GM12878 (cell line): ENCODE measurements around the gene HCN3. TPM values are rescaled to one million over a fixed set of nuclear protein-coding genes. Genes with fewer than 3 reads are reported as not detected.

Experiments
- ATAC-seq: fragments of 200-7000 bp; cut with Tn5 transposase; 3 replicates; pipeline ENCODE4 v1.9.1; 2020; ENCODE audit warnings: mild to moderate bottlenecking, moderate library complexity
- BruUV-seq: library from RNA; stranded (reverse); fragments of 400-500 nt; replicated peaks from 2 replicates; lab custom pipeline; 2021; lab: Mats Ljungman, UMichigan
- CTCF ChIA-PET: fragments of 300-600 bp; sonication (Branson Sonifier 250); formaldehyde crosslinking; extraction: SDS; loops from one replicate; lab custom pipeline; 2021; ENCODE audit warnings: inconsistent platforms; lab: Yijun Ruan, JAX
- POLR2A ChIA-PET: fragments of 350-600 bp; formaldehyde crosslinking; extraction: SDS; loops from one replicate; lab custom pipeline; 2021; ENCODE audit warnings: inconsistent platforms; lab: Charles Lee
- RAD21 ChIA-PET: fragments of 300-600 bp; sonication (Branson Sonifier 250); formaldehyde crosslinking; loops from one replicate; lab custom pipeline; 2023; ENCODE audit warnings: antibody characterized with exemption; ENCODE audit not compliant: unreplicated experiment; lab: Charles Lee
- SMC1A ChIA-PET: fragments of 300-600 bp; sonication (Branson Sonifier 250); formaldehyde crosslinking; loops from one replicate; lab custom pipeline; 2023; ENCODE audit not compliant: unreplicated experiment, uncharacterized antibody; lab: Charles Lee
- DNase-seq: peaks from one replicate; pipeline ENCODE4 v3.0.0-alpha.2; 2011; ENCODE audit warnings: low read depth, low spot score
- FAIRE-seq: peaks from 3 replicates; lab custom pipeline; 2011; peaks lifted over from hg19 to GRCh38; lab: Jason Lieb, UNC
- H2AFZ ChIP-seq: 2 replicates; pipeline ENCODE4 v1.6.0; 2011; ENCODE audit warnings: low read depth, low read length, control low read depth; ENCODE audit not compliant: control insufficient read depth
- H3K27ac ChIP-seq: 2 replicates; pipeline ENCODE4 v1.5.1; 2011; ENCODE audit warnings: control low read depth; ENCODE audit not compliant: control insufficient read depth, insufficient read depth
- H3K27me3 ChIP-seq, 2 experiments: replicated peaks in 1 of 2; 2 replicates each; pipeline versions ENCODE4 v1.6.0 to v1.6.1; 2011; ENCODE audit warnings: low read length in 1 of 2; ENCODE audit not compliant: control insufficient read depth in 2 of 2, insufficient read depth in 2 of 2
- H3K36me3 ChIP-seq, 2 experiments: 2 replicates each; pipeline ENCODE4 v1.5.1; 2011; ENCODE audit warnings: low read length in 1 of 2; ENCODE audit not compliant: control insufficient read depth in 2 of 2, insufficient read depth in 2 of 2
- H3K4me1 ChIP-seq: 2 replicates; pipeline ENCODE4 v1.6.1; 2011; ENCODE audit warnings: mild to moderate bottlenecking, low read length, moderate library complexity, mixed read lengths; ENCODE audit not compliant: control insufficient read depth, insufficient read depth
- H3K4me2 ChIP-seq: 2 replicates; pipeline ENCODE4 v1.6.0; 2011; ENCODE audit warnings: control low read depth; ENCODE audit not compliant: control insufficient read depth, insufficient read depth
- H3K4me3 ChIP-seq: fragments of 200-600 bp; sonication (generic); 2 replicates; pipeline ENCODE4 v1.5.1; 2016
- H3K79me2 ChIP-seq: 2 replicates; pipeline ENCODE4 v1.6.0; 2011; ENCODE audit warnings: low read length; ENCODE audit not compliant: control insufficient read depth, insufficient read depth
- H3K9ac ChIP-seq: 2 replicates; pipeline ENCODE4 v1.8.0; 2011; ENCODE audit warnings: low read length, control low read depth, mixed read lengths; ENCODE audit not compliant: control insufficient read depth, insufficient read depth
- H3K9me3 ChIP-seq: replicated peaks from 3 replicates; pipeline ENCODE4 v1.5.1; 2011; ENCODE audit warnings: mild to moderate bottlenecking, low read length; ENCODE audit not compliant: control insufficient read depth, insufficient read depth
- H4K20me1 ChIP-seq: 2 replicates; pipeline ENCODE4 v1.6.0; 2011; ENCODE audit not compliant: control insufficient read depth, insufficient read depth
- BHLHE40 ChIP-seq, 2 experiments: fragments of 450-650 bp in 1 of 2; IDR thresholded peaks; 2 replicates each; pipeline ENCODE4 v1.6.1; 2011 to 2017; ENCODE audit warnings: low read depth in 2 of 2, borderline replicate concordance in 1 of 2, improper control_type of control experiment in 1 of 2, low read length in 1 of 2, mild to moderate bottlenecking in 1 of 2
- CBX5 ChIP-seq: sonication (generic); IDR thresholded peaks from 2 replicates; pipeline ENCODE4 v1.6.1; 2016; ENCODE audit warnings: low read depth, moderate library complexity, mild to moderate bottlenecking, inconsistent platforms
- CREB1 ChIP-seq: IDR thresholded peaks from 2 replicates; pipeline ENCODE4 v1.6.1; 2012; ENCODE audit warnings: low read depth, mild to moderate bottlenecking, inconsistent platforms
- HDAC2 ChIP-seq: fragments of 200-600 bp; sonication (generic); IDR thresholded peaks from 2 replicates; pipeline ENCODE4 v1.6.1; 2017
- KAT2A ChIP-seq: conservative IDR thresholded peaks from 2 replicates; pipeline ENCODE4 v1.6.1; 2011; ENCODE audit warnings: low read depth, low read length; ENCODE audit not compliant: control insufficient read depth
- PAX5 ChIP-seq: IDR thresholded peaks from 2 replicates; pipeline ENCODE4 v1.6.1; 2011; ENCODE audit warnings: low read depth, low read length, borderline replicate concordance
- PAX8 ChIP-seq: fragments of 450-650 bp; IDR thresholded peaks from 2 replicates; pipeline ENCODE4 v1.6.1; 2017; ENCODE audit warnings: mild to moderate bottlenecking, moderate library complexity
- SP1 ChIP-seq: IDR thresholded peaks from one replicate; pipeline ENCODE4 v1.6.1; 2011; ENCODE audit warnings: low read depth, low read length
- TAF1 ChIP-seq: IDR thresholded peaks from 2 replicates; pipeline ENCODE4 v1.6.1; 2011; ENCODE audit warnings: mild to moderate bottlenecking, low read depth, low read length, borderline replicate concordance
- TCF12 ChIP-seq: IDR thresholded peaks from 2 replicates; pipeline ENCODE4 v1.6.1; 2011; ENCODE audit warnings: low read depth, mild to moderate bottlenecking, low read length
- TCF7 ChIP-seq: IDR thresholded peaks from 2 replicates; pipeline ENCODE4 v1.6.1; 2014; ENCODE audit warnings: antibody characterized with exemption, borderline replicate concordance
- WGBS: methylation state at CpG from one replicate; pipeline ENCODE4 v1.1.6; 2016; ENCODE audit warnings: low lambda C conversion rate; ENCODE audit not compliant: insufficient replicate concordance, insufficient coverage; ENCODE audit errors: missing lambda C conversion rate; 5-methylcytosine and 5-hydroxymethylcytosine counted together
- in situ Hi-C: fragments of 300-500 bp; cut with MboI; formaldehyde crosslinking; loops from 9 replicates; pipeline ENCODE4 v1.14.3; 2018; ENCODE audit warnings: mixed read lengths
- intact Hi-C: fragments of 100-400 bp; cut with micrococcal nuclease; formaldehyde crosslinking; loops from one replicate; pipeline ENCODE4 v1.14.2; 2022; ENCODE audit not compliant: unreplicated experiment
- polyA plus RNA-seq, 11 experiments: library from polyadenylated mRNA; depleted of rRNA in 4 of 11; unstranded in 6 of 11; stranded (reverse) in 5 of 11; fragments of >200 nt; fragmentation: Nextera tagmentation in 4 of 11; fragmentation: Illumina TruSeq in 1 of 11; extraction: Ambion mirVana in 4 of 11; extraction: Trizol in 1 of 11; gene quantifications; 1 replicate in 1 of 11; 2 replicates in 10 of 11; pipeline versions ENCODE4 v1.2.1 to v1.2.3, GENCODE V29; 2011 to 2016; ENCODE audit warnings: inconsistent platforms in 2 of 11, missing spikeins in 2 of 11, low read depth in 1 of 11
- total RNA-seq, 4 experiments: library from RNA; depleted of rRNA in 3 of 4; stranded (reverse); fragments of >200 nt in 3 of 4; fragmentation: Illumina TruSeq in 1 of 4; extraction: Trizol in 1 of 4; gene quantifications; 2 replicates each; pipeline versions ENCODE4 v1.2.1 to v1.2.3, GENCODE V29; 2013 to 2021
- TF ChIP-seq, protein P1 (sequence below): IDR thresholded peaks from 2 replicates; pipeline ENCODE4 v1.6.1; 2012; ENCODE audit warnings: low read depth, low read length, improper control_type of control experiment
- TF ChIP-seq, protein P2 (sequence below): fragments of 450-650 bp; IDR thresholded peaks from 2 replicates; pipeline ENCODE4 v1.6.1; 2017; ENCODE audit warnings: mild to moderate bottlenecking, low read depth, inconsistent platforms; ENCODE audit not compliant: poor library complexity, severe bottlenecking

The HCN3 gene
- total and polyA plus RNA-seq, 10 of the 15 experiments (the other 5 are each of a cell fraction or from before 2014, with no cell fraction given) = 0.08 to 4.1 (median 1.8) TPM

DNA sequence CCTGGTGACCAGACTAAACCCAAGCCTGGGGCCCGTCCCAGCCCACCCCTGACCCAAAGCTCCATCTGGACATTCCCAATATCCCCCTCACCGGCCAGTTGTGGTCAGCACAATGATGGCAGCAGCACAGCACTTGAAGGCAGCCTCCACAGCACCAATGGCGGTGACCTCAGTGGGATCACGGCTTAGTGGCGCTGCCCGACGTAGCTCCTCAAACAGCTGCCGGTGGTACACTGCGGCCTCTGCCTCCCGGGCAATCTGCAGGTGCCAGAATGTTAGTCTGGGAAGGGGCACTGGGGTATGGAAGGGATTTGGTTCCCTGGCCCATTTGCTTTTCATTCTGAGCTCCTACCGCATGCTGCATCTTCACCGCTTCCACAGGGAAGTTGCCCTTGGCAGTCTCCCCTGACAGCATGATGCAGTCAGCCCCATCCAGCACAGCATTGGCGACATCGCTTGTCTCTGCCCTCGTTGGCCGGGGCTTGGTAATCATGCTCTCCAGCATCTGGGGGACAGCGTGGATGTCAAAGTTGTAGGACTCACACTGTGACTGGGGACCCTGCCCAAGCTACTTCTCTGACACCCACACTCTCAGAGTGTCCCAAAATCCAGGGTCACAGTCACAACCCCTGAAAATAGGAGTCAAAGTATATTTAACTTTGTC lies 16.0 kb downstream of the HCN3 start:
- Histone ChIP-seq H2AFZ (no peak overlapping the region), H3K36me3 (no peaks in the 10 kb centered on the region), H3K4me3 (no peak overlapping the region), H3K79me2 (no peaks in the 10 kb centered on the region), H4K20me1 (no peaks in the 10 kb centered on the region), H3K27me3 (no peaks in the 10 kb centered on the region; a peak in 1 of 4 replicates), H3K9me3 (no peaks in the 10 kb centered on the region), H3K9ac (no peak overlapping the region), H3K4me2 (no peak overlapping the region), H3K27ac (no peak overlapping the region), H3K4me1 (peaks cover 3% of the 10 kb centered on the region; the same call in 1 of the 2 replicates)
- in situ Hi-C loops = no loop called here
- ChIA-PET RAD21 (interaction anchor here (0.6 to 1.0 kb wide), 2 partner anchors 13 to 54 kb away, joined by 3 read pairs; no protein-coding TSS in a partner anchor), SMC1A (no interaction called here), CTCF (interaction anchor here (1.7 kb wide), 1 partner anchor 15 kb away, joined by 6 read pairs; no protein-coding TSS in a partner anchor), POLR2A (no interaction called here)
- no peak for DNase-seq
- TF ChIP-seq, protein P1, sequence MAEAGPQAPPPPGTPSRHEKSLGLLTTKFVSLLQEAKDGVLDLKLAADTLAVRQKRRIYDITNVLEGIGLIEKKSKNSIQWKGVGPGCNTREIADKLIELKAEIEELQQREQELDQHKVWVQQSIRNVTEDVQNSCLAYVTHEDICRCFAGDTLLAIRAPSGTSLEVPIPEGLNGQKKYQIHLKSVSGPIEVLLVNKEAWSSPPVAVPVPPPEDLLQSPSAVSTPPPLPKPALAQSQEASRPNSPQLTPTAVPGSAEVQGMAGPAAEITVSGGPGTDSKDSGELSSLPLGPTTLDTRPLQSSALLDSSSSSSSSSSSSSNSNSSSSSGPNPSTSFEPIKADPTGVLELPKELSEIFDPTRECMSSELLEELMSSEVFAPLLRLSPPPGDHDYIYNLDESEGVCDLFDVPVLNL = no peak
- no peak for TF ChIP-seq PAX5
- TF ChIP-seq TCF12 = no peak
- TF ChIP-seq TAF1 = no peak
- no peak for TF ChIP-seq CBX5
- TF ChIP-seq HDAC2 = no peak
- TF ChIP-seq BHLHE40 (IDR thresholded peaks at IDR 0.05; ENCODE audit: borderline replicate concordance in 1 of 2, low read depth in 2 of 2, low read length in 1 of 2) = no peak
- no peak for TF ChIP-seq SP1
- no peak for TF ChIP-seq CREB1
- no peak for TF ChIP-seq TCF7
- TF ChIP-seq, protein P2, sequence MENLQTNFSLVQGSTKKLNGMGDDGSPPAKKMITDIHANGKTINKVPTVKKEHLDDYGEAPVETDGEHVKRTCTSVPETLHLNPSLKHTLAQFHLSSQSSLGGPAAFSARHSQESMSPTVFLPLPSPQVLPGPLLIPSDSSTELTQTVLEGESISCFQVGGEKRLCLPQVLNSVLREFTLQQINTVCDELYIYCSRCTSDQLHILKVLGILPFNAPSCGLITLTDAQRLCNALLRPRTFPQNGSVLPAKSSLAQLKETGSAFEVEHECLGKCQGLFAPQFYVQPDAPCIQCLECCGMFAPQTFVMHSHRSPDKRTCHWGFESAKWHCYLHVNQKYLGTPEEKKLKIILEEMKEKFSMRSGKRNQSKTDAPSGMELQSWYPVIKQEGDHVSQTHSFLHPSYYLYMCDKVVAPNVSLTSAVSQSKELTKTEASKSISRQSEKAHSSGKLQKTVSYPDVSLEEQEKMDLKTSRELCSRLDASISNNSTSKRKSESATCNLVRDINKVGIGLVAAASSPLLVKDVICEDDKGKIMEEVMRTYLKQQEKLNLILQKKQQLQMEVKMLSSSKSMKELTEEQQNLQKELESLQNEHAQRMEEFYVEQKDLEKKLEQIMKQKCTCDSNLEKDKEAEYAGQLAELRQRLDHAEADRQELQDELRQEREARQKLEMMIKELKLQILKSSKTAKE = no peak
- TF ChIP-seq PAX8 = no peak
- no peak for TF ChIP-seq KAT2A
- 65% methylated on average over 17 of the region's 17 CpGs for WGBS
- ATAC-seq = no peak
- intact Hi-C loops = no loop called here
- no TSS peak for BruUV-seq
- no peak for FAIRE-seq
